AG09319 (cell line): ENCODE data around the gene E2F4.

Experiments used
- DNase-seq: peaks from one replicate; pipeline ENCODE4 v3.0.0-alpha.2; 2010; ENCODE audit warnings: low read depth; ENCODE audit errors: extremely low read depth
- CTCF ChIP-seq: IDR thresholded peaks from 2 replicates; pipeline ENCODE4 v1.5.1; 2011; ENCODE audit warnings: low read depth, mild to moderate bottlenecking, inconsistent platforms, low read length, moderate library complexity

Gene E2F4

GRCh38 chr16:67190448-67191399 is 1.2 kb upstream of the E2F4 start:
- no peak for TF ChIP-seq CTCF
- DNase-seq: no peak

- TF ChIP-seq CTCF: no peak
- no peak for DNase-seq
Observed at GRCh38 chr16:67191411-67191994, 452 bp upstream of the E2F4 start.

GRCh38 chr16:67192781-67193361 is 916 bp downstream of the E2F4 start:
- no peak for DNase-seq
- no peak for TF ChIP-seq CTCF

- no peak for TF ChIP-seq CTCF
- no peak for DNase-seq
Observed at GRCh38 chr16:67193536-67193935, 1.6 kb downstream of the E2F4 start.

- no peak for DNase-seq
- no peak for TF ChIP-seq CTCF
Observed at GRCh38 chr16:67194260-67194659, 2.3 kb downstream of the E2F4 start.

GRCh38 chr16:67195676-67196075 is 3.7 kb downstream of the E2F4 start:
- no peak for DNase-seq
- TF ChIP-seq CTCF: no peak

GRCh38 chr16:67196881-67197280 is 4.9 kb downstream of the E2F4 start:
- DNase-seq: no peak
- no peak for TF ChIP-seq CTCF
